ENCODE results near the gene RCSD1.

DNA sequence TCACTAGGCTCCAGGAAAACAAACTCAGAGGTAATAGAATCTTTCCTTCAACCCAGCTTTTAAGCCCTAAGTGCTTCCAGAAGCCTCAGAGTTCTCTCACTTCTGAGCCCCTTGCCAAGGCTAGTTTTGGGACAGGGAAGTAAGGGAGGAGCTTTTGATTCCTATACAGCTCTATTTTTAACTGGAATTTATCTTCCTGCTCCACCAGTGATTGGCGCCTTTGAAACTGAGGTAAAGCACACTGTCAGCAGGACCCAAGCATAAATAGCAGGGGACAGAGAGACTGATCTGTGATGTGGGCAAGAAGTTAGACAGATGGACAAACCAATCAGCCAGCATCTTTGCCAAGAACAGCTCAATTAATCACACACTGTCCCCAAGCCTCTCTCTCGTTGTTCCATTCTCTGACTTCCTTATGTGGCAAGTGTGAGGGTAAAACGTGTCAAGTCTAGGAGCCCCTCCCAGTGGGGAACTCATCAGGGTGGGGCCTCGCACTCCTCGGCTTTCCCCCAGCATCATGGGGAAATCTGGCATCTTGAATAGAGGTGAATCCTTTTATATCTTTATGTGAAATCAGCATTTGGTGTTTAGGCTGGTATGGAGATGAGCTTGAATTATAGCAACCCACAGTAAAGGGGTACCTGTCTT lies 51.5 kb downstream of the RCSD1 start:
- TF ChIP-seq CTCF (IDR thresholded peaks at IDR 0.05), result no peak
- TF ChIP-seq POLR2A (IDR thresholded peaks at IDR 0.05), result no peak

All from testis (tissue), 2 donors.